ENCODE measurements around the gene HOXA4. TPM values are rescaled to one million over a fixed set of nuclear protein-coding genes. Genes with fewer than 3 reads are reported as not detected.

The HOXA4 gene
- total RNA-seq, 3 donors from 2014 or later (not counting 1 experiment from before 2014, with no cell fraction given), result 0.52 to 2.1 (median 0.63) TPM

DNA sequence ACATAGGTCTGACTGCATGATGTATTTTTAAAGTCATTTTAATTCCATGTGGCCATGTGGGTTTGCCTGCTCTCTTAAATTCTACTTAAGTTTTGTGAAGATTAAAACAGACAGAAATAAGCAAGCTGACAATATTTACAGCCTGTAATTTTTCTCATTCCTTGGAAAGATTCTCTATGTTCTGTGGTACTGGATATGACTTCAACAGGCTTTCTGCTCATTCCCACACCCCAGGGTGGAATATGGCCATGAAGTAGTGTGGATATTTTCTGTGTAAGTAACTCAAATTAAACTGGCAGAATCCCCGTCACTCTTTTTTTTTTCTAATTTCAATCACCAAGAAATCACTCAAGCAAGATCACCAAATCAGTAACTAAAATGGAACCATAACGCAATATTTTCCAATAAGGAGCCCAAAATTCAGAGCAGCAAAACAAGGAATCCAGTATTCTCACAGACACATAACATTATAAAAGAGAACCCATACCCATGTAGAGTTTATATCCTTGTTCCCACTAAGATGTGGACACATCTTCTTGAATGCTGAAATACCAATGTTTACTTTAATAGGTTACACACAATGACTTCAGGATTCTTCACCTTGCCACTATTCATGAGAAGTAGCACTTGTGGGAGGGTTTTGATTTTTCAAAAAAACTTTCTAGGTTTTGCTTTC, 7.2 kb upstream of the HOXA4 start:
- no peaks in the 10 kb centered on the region for H3K4me1 ChIP-seq (ENCODE audit: control insufficient read depth, insufficient read depth, low read length)
- Mint-ChIP-seq H3K4me1 (peaks cover 0 to 6% of the 10 kb centered on the region in 2 donors), H3K27me3 (ENCODE audit: low read depth in 2 of 2) (peaks cover 48 to 67% of the 10 kb centered on the region in 2 donors), H3K9me3 (no peaks in the 10 kb centered on the region), H3K36me3 (no peaks in the 10 kb centered on the region), H3K4me3 (no peak overlapping the region), H3K27ac (no peak overlapping the region)
- H3K27ac ChIP-seq (ENCODE audit: low read length), result no peak overlapping the region
- no peak for ATAC-seq
- WGBS (ENCODE audit: insufficient coverage), result 95% methylated on average over 2 of the region's 2 CpGs
- peaks cover 6% of the 10 kb centered on the region for H3K27me3 ChIP-seq (ENCODE audit: control insufficient read depth, insufficient read depth, low read length)
- no peak for DNase-seq
- H3K9me3 ChIP-seq (ENCODE audit: control insufficient read depth, insufficient read depth, low read length), result no peaks in the 10 kb centered on the region
- H3K36me3 ChIP-seq (ENCODE audit: control insufficient read depth, insufficient read depth, low read length), result no peaks in the 10 kb centered on the region
- TF ChIP-seq, protein P1, sequence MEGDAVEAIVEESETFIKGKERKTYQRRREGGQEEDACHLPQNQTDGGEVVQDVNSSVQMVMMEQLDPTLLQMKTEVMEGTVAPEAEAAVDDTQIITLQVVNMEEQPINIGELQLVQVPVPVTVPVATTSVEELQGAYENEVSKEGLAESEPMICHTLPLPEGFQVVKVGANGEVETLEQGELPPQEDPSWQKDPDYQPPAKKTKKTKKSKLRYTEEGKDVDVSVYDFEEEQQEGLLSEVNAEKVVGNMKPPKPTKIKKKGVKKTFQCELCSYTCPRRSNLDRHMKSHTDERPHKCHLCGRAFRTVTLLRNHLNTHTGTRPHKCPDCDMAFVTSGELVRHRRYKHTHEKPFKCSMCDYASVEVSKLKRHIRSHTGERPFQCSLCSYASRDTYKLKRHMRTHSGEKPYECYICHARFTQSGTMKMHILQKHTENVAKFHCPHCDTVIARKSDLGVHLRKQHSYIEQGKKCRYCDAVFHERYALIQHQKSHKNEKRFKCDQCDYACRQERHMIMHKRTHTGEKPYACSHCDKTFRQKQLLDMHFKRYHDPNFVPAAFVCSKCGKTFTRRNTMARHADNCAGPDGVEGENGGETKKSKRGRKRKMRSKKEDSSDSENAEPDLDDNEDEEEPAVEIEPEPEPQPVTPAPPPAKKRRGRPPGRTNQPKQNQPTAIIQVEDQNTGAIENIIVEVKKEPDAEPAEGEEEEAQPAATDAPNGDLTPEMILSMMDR (IDR thresholded peaks at IDR 0.05), result no peak
- no peak overlapping the region for H3K4me3 ChIP-seq (ENCODE audit: low read length)
- intact Hi-C loops (cut with micrococcal nuclease), result no loop called here

DNA sequence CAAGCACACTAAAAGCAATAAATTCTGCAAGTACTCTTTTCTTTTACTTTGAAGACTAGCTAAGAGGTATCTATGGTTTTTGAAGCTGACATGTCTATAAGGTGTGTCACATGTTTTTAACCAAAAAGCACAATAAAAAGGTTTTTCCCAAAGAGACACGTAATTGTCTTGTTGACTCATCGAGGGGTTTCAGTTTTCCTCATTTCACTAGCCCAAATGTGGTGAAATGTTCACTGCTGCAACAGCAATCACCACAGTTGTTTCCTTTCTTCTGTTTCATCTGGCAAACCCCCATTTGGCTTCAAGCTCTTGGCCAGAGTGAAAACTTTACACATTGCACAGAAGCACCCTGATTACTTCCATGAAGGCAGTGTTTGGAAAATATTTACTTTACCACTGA, 3.8 kb upstream of the HOXA4 start:
- H3K4me3 Mint-ChIP-seq, result no peak overlapping the region
- H3K9me3 ChIP-seq (ENCODE audit: control insufficient read depth, insufficient read depth, low read length), result no peaks in the 10 kb centered on the region
- H3K27ac ChIP-seq (ENCODE audit: low read length), result no peak overlapping the region
- intact Hi-C loops (cut with micrococcal nuclease), result no loop called here
- ATAC-seq (no peak), DNase-seq (peak in 1 of 2 donors; percentile 15)
- no peaks in the 10 kb centered on the region for H3K9me3 Mint-ChIP-seq
- peaks cover 38 to 50% of the 10 kb centered on the region in 2 donors for H3K27me3 Mint-ChIP-seq (ENCODE audit: low read depth in 2 of 2)
- H3K27me3 ChIP-seq (ENCODE audit: control insufficient read depth, insufficient read depth, low read length), result peaks cover 6% of the 10 kb centered on the region
- H3K4me1 ChIP-seq (ENCODE audit: control insufficient read depth, insufficient read depth, low read length), result no peaks in the 10 kb centered on the region
- no peaks in the 10 kb centered on the region for H3K36me3 Mint-ChIP-seq
- H3K4me3 ChIP-seq (ENCODE audit: low read length), result no peak overlapping the region
- no peaks in the 10 kb centered on the region for H3K36me3 ChIP-seq (ENCODE audit: control insufficient read depth, insufficient read depth, low read length)
- H3K4me1 Mint-ChIP-seq, result no peaks in the 10 kb centered on the region
- 23% methylated on average over 2 of the region's 2 CpGs for WGBS (ENCODE audit: insufficient coverage)
- TF ChIP-seq, protein P1 (IDR thresholded peaks at IDR 0.05), result no peak
- H3K27ac Mint-ChIP-seq, result no peak overlapping the region

DNA sequence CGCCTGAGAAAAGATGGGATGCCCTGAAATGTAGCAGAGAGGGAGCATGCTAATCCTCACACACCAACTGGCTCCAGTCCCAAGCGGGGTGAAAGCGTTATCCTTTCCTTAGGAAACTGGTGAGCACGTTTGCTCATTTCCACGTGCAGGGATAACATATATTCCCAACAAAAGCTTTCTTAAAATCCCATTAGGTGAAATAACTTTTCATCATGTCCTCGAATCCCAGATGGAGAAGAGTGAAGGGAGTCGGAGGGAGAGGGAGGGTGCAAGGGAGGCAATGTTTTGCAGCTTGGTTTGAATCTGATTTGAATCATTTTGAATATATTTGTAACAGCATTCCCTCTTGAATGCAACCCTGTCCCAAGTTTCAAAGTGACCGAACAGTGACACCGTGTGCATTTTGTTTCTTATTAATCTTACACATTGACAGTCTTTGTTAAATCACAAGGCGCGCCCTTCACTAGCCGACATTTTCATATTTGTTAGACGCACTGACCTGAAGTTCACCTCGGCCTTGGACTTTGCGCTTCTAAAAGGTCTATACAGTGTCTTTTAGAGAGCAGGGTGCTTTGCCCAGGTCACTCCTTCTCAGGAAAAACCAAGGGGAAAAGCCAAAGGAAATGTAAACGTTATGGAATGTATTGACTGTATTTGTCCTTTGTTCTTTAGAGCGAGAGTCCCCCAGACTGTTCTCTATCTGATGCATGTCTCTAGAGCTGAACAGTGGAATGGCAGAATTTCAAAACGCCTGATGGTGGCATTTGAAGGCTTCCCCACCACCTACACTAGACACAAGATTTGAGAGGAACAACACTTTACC, 3.1 kb upstream of the HOXA4 start:
- TF ChIP-seq, protein P1 (IDR thresholded peaks at IDR 0.05), result no peak
- Histone ChIP-seq H3K36me3 (ENCODE audit: control insufficient read depth, insufficient read depth, low read length) (no peaks in the 10 kb centered on the region), H3K4me3 (ENCODE audit: low read length) (no peak overlapping the region), H3K9me3 (ENCODE audit: control insufficient read depth, insufficient read depth, low read length) (no peaks in the 10 kb centered on the region), H3K27ac (ENCODE audit: low read length) (no peak overlapping the region), H3K4me1 (ENCODE audit: control insufficient read depth, insufficient read depth, low read length) (no peaks in the 10 kb centered on the region), H3K27me3 (ENCODE audit: control insufficient read depth, insufficient read depth, low read length) (peaks cover 6% of the 10 kb centered on the region)
- no peak for DNase-seq
- WGBS (ENCODE audit: insufficient coverage), result 89% methylated on average over 18 of the region's 18 CpGs
- H3K9me3 Mint-ChIP-seq, result no peaks in the 10 kb centered on the region
- H3K4me3 Mint-ChIP-seq, result no peak overlapping the region
- no peak overlapping the region for H3K27ac Mint-ChIP-seq
- H3K4me1 Mint-ChIP-seq, result no peaks in the 10 kb centered on the region
- no peaks in the 10 kb centered on the region for H3K36me3 Mint-ChIP-seq
- no peak for ATAC-seq
- intact Hi-C loops (cut with micrococcal nuclease), result no loop called here
- peaks cover 38 to 46% of the 10 kb centered on the region in 2 donors for H3K27me3 Mint-ChIP-seq (ENCODE audit: low read depth in 2 of 2)
